CD4-positive, alpha-beta T cell (primary cell): ENCODE results near the gene ABLIM1. TPM values are rescaled to one million over a fixed set of nuclear protein-coding genes. Genes with fewer than 3 reads are reported as not detected.

Experiments used
- ATAC-seq: fragments of 200-7000 bp; cut with Tn5 transposase; one replicate; pipeline ENCODE4 v1.10.0; 2022; ENCODE audit warnings: mild to moderate bottlenecking; ENCODE audit not compliant: poor library complexity
- CTCF ChIA-PET: fragments of 350-600 bp; sonication (Branson Sonifier 250); formaldehyde crosslinking; loops from one replicate; lab custom pipeline; 2021; ENCODE audit warnings: antibody characterized with exemption, inconsistent platforms; lab: Charles Lee
- POLR2A ChIA-PET: fragments of 350-600 bp; sonication (Branson Sonifier 250); formaldehyde crosslinking; loops from one replicate; lab custom pipeline; 2021; ENCODE audit warnings: antibody characterized with exemption, inconsistent platforms; lab: Charles Lee
- DNase-seq, 14 experiments: peaks; one replicate each; pipeline ENCODE4 v3.0.0-alpha.2; 2013 to 2020; ENCODE audit warnings: mixed read lengths in 2 of 14
- H3K27ac ChIP-seq, 2 donors: one replicate each; pipeline versions ENCODE4 v1.5.1 to v1.7.0; 2013; ENCODE audit warnings: low read length in 2 of 2, low read depth in 1 of 2, mild to moderate bottlenecking in 1 of 2
- H3K27me3 ChIP-seq, 2 experiments: 1 replicate in 1 of 2; 2 replicates in 1 of 2; pipeline versions ENCODE4 v1.6.1 to v1.7.0; 2013; ENCODE audit warnings: low read length in 2 of 2, control low read depth in 1 of 2, mild to moderate bottlenecking in 1 of 2, moderate library complexity in 1 of 2; ENCODE audit not compliant: insufficient read depth in 2 of 2, control insufficient read depth in 1 of 2
- H3K36me3 ChIP-seq: one replicate; pipeline ENCODE4 v1.6.1; 2013; ENCODE audit warnings: low read length, control low read depth; ENCODE audit not compliant: insufficient read depth
- H3K4me1 ChIP-seq: one replicate; pipeline ENCODE4 v1.6.1; 2013; ENCODE audit warnings: low read length, control low read depth; ENCODE audit not compliant: insufficient read depth
- H3K4me3 ChIP-seq: one replicate; pipeline ENCODE4 v1.5.1; 2013; ENCODE audit warnings: mild to moderate bottlenecking, low read length, moderate library complexity
- H3K9me3 ChIP-seq, 2 experiments: 1 replicate in 1 of 2; 2 replicates in 1 of 2; pipeline versions ENCODE4 v1.6.1 to v1.7.0; 2013; ENCODE audit warnings: low read length in 2 of 2, mild to moderate bottlenecking in 2 of 2, control low read depth in 1 of 2, moderate library complexity in 1 of 2; ENCODE audit not compliant: control insufficient read depth in 1 of 2, insufficient read depth in 1 of 2
- H3K27ac Mint-ChIP-seq: one replicate; pipeline ENCODE4 v1.8.0; 2020; ENCODE audit warnings: mixed read lengths
- H3K27me3 Mint-ChIP-seq: one replicate; pipeline ENCODE4 v1.8.0; 2021; ENCODE audit warnings: mixed read lengths
- H3K36me3 Mint-ChIP-seq: one replicate; pipeline ENCODE4 v1.8.0; 2021; ENCODE audit warnings: low read depth, mixed read lengths
- H3K4me1 Mint-ChIP-seq: one replicate; pipeline ENCODE4 v1.8.0; 2021; ENCODE audit warnings: low read depth, mixed read lengths
- H3K4me3 Mint-ChIP-seq: one replicate; pipeline ENCODE4 v1.8.0; 2020; ENCODE audit warnings: mild to moderate bottlenecking, mixed read lengths
- H3K9me3 Mint-ChIP-seq: one replicate; pipeline ENCODE4 v1.8.0; 2020; ENCODE audit warnings: mixed read lengths
- intact Hi-C, 2 experiments: fragments of 100-400 bp; cut with DNase I in 1 of 2; cut with micrococcal nuclease in 1 of 2; formaldehyde crosslinking; loops; one replicate each; pipeline versions ENCODE4 v1.15.1 to v1.9.0; 2023 to 2025; cut with DNase I, micrococcal nuclease
- total RNA-seq, 174 experiments: library from RNA in 2 of 174; stranded (reverse) in 2 of 174; gene quantifications; one replicate each; pipeline ENCODE4 v1.2.3 and lab custom pipeline; 2021 to 2026
- TF ChIP-seq, protein P1 (sequence below): fragments of 200-600 bp; IDR thresholded peaks from one replicate; pipeline ENCODE4 v1.8.0; 2022; ENCODE audit warnings: antibody characterized with exemption, mild to moderate bottlenecking

Gene ABLIM1
- total RNA-seq, 2 experiments from 2014 or later: 217 to 224 TPM

DNA sequence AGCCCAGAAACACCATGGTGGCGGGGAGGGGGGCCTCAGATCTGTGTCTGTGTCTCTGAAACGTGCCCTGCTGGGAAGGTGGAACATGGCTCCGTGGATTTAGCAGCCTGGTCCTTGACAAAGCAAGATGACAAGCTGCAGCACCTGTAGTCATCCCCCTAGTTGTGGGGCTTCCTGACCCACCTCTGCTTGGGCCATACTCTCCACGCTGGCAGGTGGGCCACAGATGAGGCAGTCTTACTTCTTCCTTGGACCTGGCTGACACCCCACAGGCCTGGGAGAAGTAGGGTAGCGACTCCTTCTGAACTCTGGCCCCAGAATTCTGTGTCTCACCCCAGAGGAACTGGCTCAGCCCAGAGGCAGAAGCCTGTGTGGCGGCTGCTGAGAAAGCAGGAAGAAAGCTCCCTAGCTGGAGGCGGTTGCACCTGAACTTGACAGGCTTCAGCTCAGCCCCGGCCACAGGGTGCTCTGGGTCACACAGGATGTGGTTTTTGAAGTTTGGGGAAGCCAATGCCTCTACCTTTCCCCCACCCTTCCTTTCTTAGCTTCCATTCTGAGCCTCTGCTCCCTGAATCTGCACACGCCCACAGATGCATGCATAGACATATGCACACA, 113.9 kb downstream of the ABLIM1 start:
- no peaks in the 10 kb centered on the region for H3K9me3 ChIP-seq
- peaks cover 95% of the 10 kb centered on the region for H3K4me1 ChIP-seq
- no peaks in the 10 kb centered on the region for H3K36me3 Mint-ChIP-seq
- H3K36me3 ChIP-seq: no peaks in the 10 kb centered on the region
- H3K27me3 ChIP-seq: no peaks in the 10 kb centered on the region
- TF ChIP-seq, protein P1, sequence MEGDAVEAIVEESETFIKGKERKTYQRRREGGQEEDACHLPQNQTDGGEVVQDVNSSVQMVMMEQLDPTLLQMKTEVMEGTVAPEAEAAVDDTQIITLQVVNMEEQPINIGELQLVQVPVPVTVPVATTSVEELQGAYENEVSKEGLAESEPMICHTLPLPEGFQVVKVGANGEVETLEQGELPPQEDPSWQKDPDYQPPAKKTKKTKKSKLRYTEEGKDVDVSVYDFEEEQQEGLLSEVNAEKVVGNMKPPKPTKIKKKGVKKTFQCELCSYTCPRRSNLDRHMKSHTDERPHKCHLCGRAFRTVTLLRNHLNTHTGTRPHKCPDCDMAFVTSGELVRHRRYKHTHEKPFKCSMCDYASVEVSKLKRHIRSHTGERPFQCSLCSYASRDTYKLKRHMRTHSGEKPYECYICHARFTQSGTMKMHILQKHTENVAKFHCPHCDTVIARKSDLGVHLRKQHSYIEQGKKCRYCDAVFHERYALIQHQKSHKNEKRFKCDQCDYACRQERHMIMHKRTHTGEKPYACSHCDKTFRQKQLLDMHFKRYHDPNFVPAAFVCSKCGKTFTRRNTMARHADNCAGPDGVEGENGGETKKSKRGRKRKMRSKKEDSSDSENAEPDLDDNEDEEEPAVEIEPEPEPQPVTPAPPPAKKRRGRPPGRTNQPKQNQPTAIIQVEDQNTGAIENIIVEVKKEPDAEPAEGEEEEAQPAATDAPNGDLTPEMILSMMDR: no peak
- no peaks in the 10 kb centered on the region for H3K9me3 Mint-ChIP-seq
- H3K27ac Mint-ChIP-seq: peak overlapping the region; percentile 96
- DNase-seq (peak; percentile 48 to 93 (median 74)), ATAC-seq (peak; percentile 50)
- intact Hi-C loops: loop anchor here in 1 of 2 experiments (10.0 kb wide), 1 partner anchor 281 kb away; the partner anchor contains the start of gene FHIP2A
- peak overlapping the region; percentile 86 to 92 for H3K27ac ChIP-seq
- peak overlapping the region; percentile 81 for H3K4me3 Mint-ChIP-seq
- H3K4me3 ChIP-seq: peak overlapping the region; percentile 28
- CTCF ChIA-PET: interaction anchor here (1.0 to 1.8 kb wide), 5 partner anchors 18 to 73 kb away, joined by 3 to 5 read pairs (median 4); no protein-coding TSS in a partner anchor
- POLR2A ChIA-PET: interaction anchor here (0.6 to 16.3 kb wide), 12 partner anchors 11 to 370 kb away, joined by 3 to 475 read pairs (median 5); partner anchors contain the start of genes CCDC186 and FHIP2A
- peaks cover 93% of the 10 kb centered on the region for H3K4me1 Mint-ChIP-seq
- H3K27me3 Mint-ChIP-seq: no peaks in the 10 kb centered on the region

DNA sequence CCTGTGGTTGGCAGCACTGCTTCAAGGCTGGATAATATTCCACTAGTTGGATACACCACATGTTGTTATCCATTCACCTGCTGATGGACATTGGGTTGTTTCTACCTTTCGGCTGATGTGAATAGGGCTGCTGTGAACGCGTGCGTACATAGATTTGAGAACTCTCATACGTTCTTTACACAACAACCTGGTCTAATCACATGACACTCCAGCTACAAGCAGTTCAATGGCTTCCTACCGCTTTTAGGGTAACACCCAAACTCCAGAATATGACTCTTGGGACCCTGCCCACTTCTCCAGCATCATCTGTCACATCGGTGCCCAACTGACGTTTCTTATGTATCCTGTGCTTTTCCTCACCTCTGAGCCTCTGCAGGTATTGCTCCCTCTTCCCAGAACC, 114.6 kb downstream of the ABLIM1 start:
- no peaks in the 10 kb centered on the region for H3K9me3 Mint-ChIP-seq
- peaks cover 100% of the 10 kb centered on the region for H3K4me1 ChIP-seq
- H3K4me1 Mint-ChIP-seq: peaks cover 95% of the 10 kb centered on the region
- intact Hi-C loops: loop anchor here in 1 of 2 experiments (10.0 kb wide), 1 partner anchor 281 kb away; the partner anchor contains the start of gene FHIP2A
- no peak for ATAC-seq
- TF ChIP-seq, protein P1: no peak
- H3K27ac ChIP-seq: peak overlapping the region; percentile 86 to 92
- H3K9me3 ChIP-seq: no peaks in the 10 kb centered on the region
- no peaks in the 10 kb centered on the region for H3K27me3 ChIP-seq
- peak overlapping the region; percentile 81 for H3K4me3 Mint-ChIP-seq
- no peaks in the 10 kb centered on the region for H3K27me3 Mint-ChIP-seq
- peak in 1 of 14 experiments; percentile 33 for DNase-seq
- H3K36me3 Mint-ChIP-seq: no peaks in the 10 kb centered on the region
- ChIA-PET POLR2A (interaction anchor here (1.0 to 16.3 kb wide), 7 partner anchors 13 to 369 kb away, joined by 3 to 475 read pairs (median 4); partner anchors contain the start of gene CCDC186), CTCF (interaction anchor here (1.4 to 1.8 kb wide), 3 partner anchors 17 to 53 kb away, joined by 3 to 5 read pairs (median 4); no protein-coding TSS in a partner anchor)
- peak overlapping the region; percentile 96 for H3K27ac Mint-ChIP-seq
- no peaks in the 10 kb centered on the region for H3K36me3 ChIP-seq
- peak overlapping the region; percentile 28 for H3K4me3 ChIP-seq

DNA sequence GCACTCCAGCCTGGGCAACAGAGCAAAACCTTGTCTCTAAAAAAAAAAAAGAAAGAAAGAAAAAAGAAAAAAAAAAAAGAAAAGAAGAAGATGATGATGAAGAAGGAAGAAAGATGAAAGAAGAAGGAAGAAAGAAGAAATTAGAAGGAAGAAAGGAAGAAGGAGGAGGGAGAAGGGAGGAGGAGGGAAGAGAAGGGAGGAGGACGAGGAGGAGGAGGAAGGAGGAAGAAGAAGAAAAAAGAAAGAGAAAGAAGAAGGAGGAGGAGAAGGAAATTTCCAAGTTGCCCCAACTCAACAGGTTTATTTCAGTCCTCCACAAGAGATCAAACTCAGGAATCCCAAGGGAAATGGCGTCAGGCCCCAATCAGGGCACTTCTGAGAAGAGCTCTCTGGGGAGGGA, 115.7 kb downstream of the ABLIM1 start:
- no peaks in the 10 kb centered on the region for H3K36me3 Mint-ChIP-seq
- intact Hi-C loops: loop anchor here in 1 of 2 experiments (10.0 kb wide), 1 partner anchor 282 kb away; the partner anchor contains the start of gene FHIP2A
- ATAC-seq: no peak
- ChIA-PET CTCF (interaction anchor here (1.7 to 3.6 kb wide), 3 partner anchors 17 to 71 kb away, joined by 4 to 44 read pairs (median 10); no protein-coding TSS in a partner anchor), POLR2A (interaction anchor here (1.3 to 16.3 kb wide), 4 partner anchors 11 to 50 kb away, joined by 4 to 475 read pairs (median 5); no protein-coding TSS in a partner anchor)
- no peaks in the 10 kb centered on the region for H3K9me3 Mint-ChIP-seq
- TF ChIP-seq, protein P1: no peak
- H3K4me1 Mint-ChIP-seq: peaks cover 95% of the 10 kb centered on the region
- Histone ChIP-seq H3K4me1 (peaks cover 99% of the 10 kb centered on the region), H3K36me3 (no peaks in the 10 kb centered on the region), H3K27me3 (no peaks in the 10 kb centered on the region), H3K4me3 (no peak overlapping the region), H3K9me3 (no peaks in the 10 kb centered on the region), H3K27ac (peak overlapping the region; percentile 86 to 92)
- no peak for DNase-seq
- H3K4me3 Mint-ChIP-seq: peak overlapping the region; percentile 25
- H3K27ac Mint-ChIP-seq: peak overlapping the region; percentile 96
- H3K27me3 Mint-ChIP-seq: no peaks in the 10 kb centered on the region
